ENCODE results near the gene GABPB2.

GRCh38 chr1:151147132-151147503, 76.6 kb downstream of the GABPB2 start:
- TF ChIP-seq POLR2AphosphoS5 (IDR thresholded peaks at IDR 0.05) (no peak), EP300 (IDR thresholded peaks at IDR 0.05) (no peak), CTCF (IDR thresholded peaks at IDR 0.05) (no peak)

All from gastroesophageal sphincter (tissue), 3 donors.